ENCODE data around the gene MCM8.
A peak's percentile ranks its signal among the peaks of the same experiment; 100 is the strongest.

MCM8 gene

DNA sequence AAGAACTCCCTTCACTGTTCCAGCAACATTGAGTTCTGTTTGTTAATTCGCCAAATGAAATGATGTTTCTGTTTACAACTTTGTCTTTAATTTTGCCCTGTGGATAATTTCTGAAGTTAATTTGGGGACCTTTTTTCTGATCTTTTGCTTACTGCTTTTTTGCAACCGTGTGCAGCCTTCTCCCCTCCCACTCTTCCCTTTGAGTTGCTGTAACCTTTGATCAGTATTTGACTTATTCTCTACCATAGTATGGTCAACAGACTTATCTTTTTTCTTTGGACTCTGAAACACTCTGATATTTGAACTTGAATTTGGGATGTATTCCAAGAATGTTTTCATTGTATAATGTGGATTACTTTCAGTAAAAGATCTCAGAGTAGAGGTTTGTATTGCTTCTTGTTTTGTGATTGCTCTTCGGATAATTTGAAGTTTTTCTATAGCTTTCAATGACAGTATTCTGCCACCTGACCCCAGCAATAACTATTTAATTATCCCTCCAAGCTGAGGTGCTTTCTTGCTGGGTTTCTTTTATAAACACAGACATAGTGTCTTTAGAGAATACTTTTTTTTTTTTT lies 57.2 kb downstream of the MCM8 start:
- H3K27ac Mint-ChIP-seq: no peak overlapping the region
- no peaks in the 10 kb centered on the region for H3K27me3 Mint-ChIP-seq (ENCODE audit: low read depth, poor library complexity)
- H3K4me3 Mint-ChIP-seq: peak overlapping the region; percentile 98
- no peak for DNase-seq
- no peaks in the 10 kb centered on the region for H3K9me3 Mint-ChIP-seq
- TF ChIP-seq, protein P1, sequence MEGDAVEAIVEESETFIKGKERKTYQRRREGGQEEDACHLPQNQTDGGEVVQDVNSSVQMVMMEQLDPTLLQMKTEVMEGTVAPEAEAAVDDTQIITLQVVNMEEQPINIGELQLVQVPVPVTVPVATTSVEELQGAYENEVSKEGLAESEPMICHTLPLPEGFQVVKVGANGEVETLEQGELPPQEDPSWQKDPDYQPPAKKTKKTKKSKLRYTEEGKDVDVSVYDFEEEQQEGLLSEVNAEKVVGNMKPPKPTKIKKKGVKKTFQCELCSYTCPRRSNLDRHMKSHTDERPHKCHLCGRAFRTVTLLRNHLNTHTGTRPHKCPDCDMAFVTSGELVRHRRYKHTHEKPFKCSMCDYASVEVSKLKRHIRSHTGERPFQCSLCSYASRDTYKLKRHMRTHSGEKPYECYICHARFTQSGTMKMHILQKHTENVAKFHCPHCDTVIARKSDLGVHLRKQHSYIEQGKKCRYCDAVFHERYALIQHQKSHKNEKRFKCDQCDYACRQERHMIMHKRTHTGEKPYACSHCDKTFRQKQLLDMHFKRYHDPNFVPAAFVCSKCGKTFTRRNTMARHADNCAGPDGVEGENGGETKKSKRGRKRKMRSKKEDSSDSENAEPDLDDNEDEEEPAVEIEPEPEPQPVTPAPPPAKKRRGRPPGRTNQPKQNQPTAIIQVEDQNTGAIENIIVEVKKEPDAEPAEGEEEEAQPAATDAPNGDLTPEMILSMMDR (IDR thresholded peaks at IDR 0.05): no peak
- H3K36me3 Mint-ChIP-seq (ENCODE audit: low read depth): peaks cover 27% of the 10 kb centered on the region
- peaks cover 35% of the 10 kb centered on the region for H3K4me1 Mint-ChIP-seq

DNA sequence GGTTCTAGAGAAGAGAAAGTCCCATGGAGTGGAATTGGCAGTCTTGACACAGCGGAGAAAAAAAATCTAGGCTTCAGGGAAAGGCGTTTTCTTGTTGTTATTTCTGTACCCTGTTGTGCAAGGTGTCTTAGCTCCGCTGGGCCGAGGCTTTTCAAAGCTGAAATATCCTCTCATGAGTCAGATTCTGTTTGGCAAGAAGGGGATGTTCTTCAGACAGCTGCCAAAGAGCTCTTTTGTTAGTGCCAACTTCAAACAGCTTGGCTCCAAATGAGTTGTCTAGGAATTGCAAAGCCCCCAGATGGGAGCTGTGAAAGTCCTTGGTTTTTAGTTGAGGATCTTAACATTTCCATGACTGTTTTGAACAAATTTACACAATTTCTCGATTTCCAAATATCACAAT lies 57.8 kb downstream of the MCM8 start:
- DNase-seq: no peak
- TF ChIP-seq, protein P1 (IDR thresholded peaks at IDR 0.05): no peak

DNA sequence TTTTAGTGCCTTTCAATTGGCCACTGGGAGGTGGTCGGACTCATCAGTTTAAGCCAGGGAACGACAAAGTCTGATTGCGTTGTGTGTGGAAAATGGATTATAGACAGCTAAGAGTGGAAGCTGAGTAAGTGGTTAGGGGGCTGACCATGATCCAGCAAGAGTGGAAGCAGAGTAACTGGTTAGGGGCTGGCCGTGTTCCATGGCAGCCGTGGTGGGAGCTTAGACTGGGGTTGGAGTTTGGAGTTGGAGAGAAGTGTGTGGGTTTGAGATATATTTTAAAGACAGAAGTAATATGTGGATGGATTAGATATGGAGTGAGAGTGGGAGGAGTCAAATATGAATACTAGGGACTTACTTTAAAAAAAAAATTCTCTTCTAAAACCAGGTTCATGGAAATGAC lies 61.7 kb downstream of the MCM8 start:
- peaks cover 23% of the 10 kb centered on the region for H3K4me1 Mint-ChIP-seq
- TF ChIP-seq, protein P1 (IDR thresholded peaks at IDR 0.05): no peak
- H3K36me3 Mint-ChIP-seq (ENCODE audit: low read depth): peaks cover 63% of the 10 kb centered on the region
- no peak overlapping the region for H3K4me3 Mint-ChIP-seq
- no peak for DNase-seq
- no peaks in the 10 kb centered on the region for H3K27me3 Mint-ChIP-seq (ENCODE audit: low read depth, poor library complexity)
- no peaks in the 10 kb centered on the region for H3K9me3 Mint-ChIP-seq
- peak overlapping the region; percentile 37 for H3K27ac Mint-ChIP-seq

More for the DNA sequence above, 57.8 kb downstream of the MCM8 start:
- H3K9me3 Mint-ChIP-seq: no peaks in the 10 kb centered on the region
- H3K27ac Mint-ChIP-seq: no peak overlapping the region
- peak overlapping the region; percentile 98 for H3K4me3 Mint-ChIP-seq
- H3K4me1 Mint-ChIP-seq: peaks cover 35% of the 10 kb centered on the region
- peaks cover 33% of the 10 kb centered on the region for H3K36me3 Mint-ChIP-seq (ENCODE audit: low read depth)
- H3K27me3 Mint-ChIP-seq (ENCODE audit: low read depth, poor library complexity): no peaks in the 10 kb centered on the region

DNA sequence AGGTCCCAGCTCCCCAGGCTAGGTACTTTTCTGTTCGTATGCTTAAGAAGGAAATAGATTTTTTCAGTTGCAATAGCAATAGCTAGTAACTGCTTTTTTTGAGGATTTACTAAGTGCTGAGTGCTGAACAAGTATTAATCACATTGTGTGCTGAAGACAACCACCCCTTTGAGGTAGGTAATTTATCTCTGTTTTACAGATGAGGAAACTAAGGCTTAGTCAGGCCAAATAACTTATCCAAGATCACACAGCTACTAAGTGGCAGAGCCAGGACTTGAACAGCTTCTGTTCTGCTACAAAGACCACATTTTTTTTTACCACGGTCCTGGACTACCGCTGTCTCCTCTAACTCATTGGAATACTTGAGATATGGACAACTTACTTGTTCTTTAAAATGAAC lies 63.6 kb downstream of the MCM8 start:
- TF ChIP-seq, protein P1 (IDR thresholded peaks at IDR 0.05): no peak
- no peak overlapping the region for H3K4me3 Mint-ChIP-seq
- no peaks in the 10 kb centered on the region for H3K27me3 Mint-ChIP-seq (ENCODE audit: low read depth, poor library complexity)
- H3K27ac Mint-ChIP-seq: peak overlapping the region; percentile 40
- peaks cover 7% of the 10 kb centered on the region for H3K9me3 Mint-ChIP-seq
- H3K36me3 Mint-ChIP-seq (ENCODE audit: low read depth): peaks cover 82% of the 10 kb centered on the region
- H3K4me1 Mint-ChIP-seq: peaks cover 5% of the 10 kb centered on the region
- DNase-seq: no peak

DNA sequence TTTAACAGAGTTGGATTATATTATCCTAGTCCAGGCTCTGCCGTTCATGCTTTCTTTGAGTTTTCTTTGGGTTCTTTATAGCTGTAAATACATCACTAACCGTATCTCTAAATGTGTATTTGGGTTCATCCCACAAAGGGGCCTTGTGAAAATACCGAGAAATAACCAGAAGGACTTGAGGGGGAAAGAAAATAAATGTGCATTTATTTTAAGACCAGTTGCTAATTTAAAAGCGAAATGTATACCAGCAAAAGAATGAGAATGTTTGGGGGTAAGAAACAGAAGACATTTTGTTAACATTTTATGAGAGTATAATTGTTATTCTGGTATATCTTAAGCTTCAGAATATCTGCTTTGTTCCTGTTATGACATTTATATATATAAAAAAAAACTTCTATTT lies 64.5 kb downstream of the MCM8 start:
- Mint-ChIP-seq H3K4me3 (no peak overlapping the region), H3K27me3 (ENCODE audit: low read depth, poor library complexity) (no peaks in the 10 kb centered on the region), H3K4me1 (peaks cover 5% of the 10 kb centered on the region), H3K9me3 (peaks cover 14% of the 10 kb centered on the region), H3K27ac (no peak overlapping the region), H3K36me3 (ENCODE audit: low read depth) (peaks cover 89% of the 10 kb centered on the region)
- TF ChIP-seq, protein P1 (IDR thresholded peaks at IDR 0.05): no peak
- DNase-seq: no peak

DNA sequence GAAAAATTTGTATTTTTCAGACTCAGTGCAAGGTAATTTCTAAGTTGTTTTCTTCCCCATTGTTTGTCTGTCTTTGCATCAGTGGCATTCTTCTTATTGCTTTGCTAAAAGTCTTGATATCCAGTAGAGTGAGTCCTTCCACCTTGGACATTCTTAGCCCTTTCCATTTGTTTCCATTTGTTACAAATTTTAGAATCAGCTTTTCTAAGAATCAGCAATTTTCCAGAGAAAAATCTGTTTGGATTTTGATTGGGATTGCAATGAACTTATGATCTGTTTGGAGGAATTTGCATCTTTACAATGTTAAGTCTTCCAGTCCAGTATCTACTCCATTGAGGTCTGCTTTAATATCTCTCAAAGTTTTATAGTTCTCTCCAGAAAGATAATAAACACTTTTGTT lies 67.0 kb downstream of the MCM8 start:
- H3K36me3 Mint-ChIP-seq (ENCODE audit: low read depth): peaks cover 91% of the 10 kb centered on the region
- no peak overlapping the region for H3K4me3 Mint-ChIP-seq
- no peaks in the 10 kb centered on the region for H3K27me3 Mint-ChIP-seq (ENCODE audit: low read depth, poor library complexity)
- peaks cover 32% of the 10 kb centered on the region for H3K9me3 Mint-ChIP-seq
- H3K27ac Mint-ChIP-seq: no peak overlapping the region
- TF ChIP-seq, protein P1 (IDR thresholded peaks at IDR 0.05): no peak
- DNase-seq: no peak
- H3K4me1 Mint-ChIP-seq: peaks cover under 1% of the 10 kb centered on the region
